H1 (cell line): Measurements from ENCODE around the gene C6orf52. TPM values are rescaled to one million over a fixed set of nuclear protein-coding genes. Genes with fewer than 3 reads are reported as not detected.

Experiments used
- CTCF ChIA-PET: fragments of 300-600 bp; sonication (Branson Sonifier 250); formaldehyde crosslinking; loops from one replicate; lab custom pipeline; 2021; ENCODE audit not compliant: partially characterized antibody; lab: Charles Lee
- POLR2A ChIA-PET: fragments of 300-600 bp; sonication (Branson Sonifier 250); formaldehyde crosslinking; loops from one replicate; lab custom pipeline; 2021; ENCODE audit warnings: inconsistent platforms; ENCODE audit not compliant: partially characterized antibody; lab: Charles Lee
- DNase-seq, 2 experiments: peaks; one replicate each; pipeline versions ENCODE4 v3.0.0 to v3.0.0-alpha.2; 2010 to 2022; ENCODE audit warnings: low spot score in 2 of 2, low read depth in 1 of 2, mixed read lengths in 1 of 2
- FAIRE-seq: peaks from 2 replicates; lab custom pipeline; 2011; peaks lifted over from hg19 to GRCh38; lab: Jason Lieb, UNC
- H2AFZ ChIP-seq: 2 replicates; pipeline ENCODE4 v1.8.1; 2012; ENCODE audit warnings: low read length, inconsistent platforms
- H2AK5ac ChIP-seq: 2 replicates; pipeline ENCODE4 v1.6.1; 2013; ENCODE audit warnings: low read depth, low read length
- H2BK120ac ChIP-seq: replicated peaks from 2 replicates; pipeline ENCODE3; 2013; ENCODE audit warnings: low read depth, low read length, inconsistent platforms
- H2BK12ac ChIP-seq: 2 replicates; pipeline ENCODE4 v1.6.1; 2013; ENCODE audit warnings: low read depth, low read length
- H2BK15ac ChIP-seq: 2 replicates; pipeline ENCODE4 v1.6.1; 2013; ENCODE audit warnings: low read length
- H2BK20ac ChIP-seq: 2 replicates; pipeline ENCODE4 v1.6.1; 2013; ENCODE audit warnings: low read length
- H2BK5ac ChIP-seq: 2 replicates; pipeline ENCODE4 v1.6.1; 2013; ENCODE audit warnings: low read depth, low read length
- H3K14ac ChIP-seq: 2 replicates; pipeline ENCODE4 v1.6.1; 2013; ENCODE audit warnings: inconsistent platforms; ENCODE audit not compliant: insufficient read length
- H3K18ac ChIP-seq: 2 replicates; pipeline ENCODE4 v1.6.1; 2013; ENCODE audit warnings: low read length; ENCODE audit errors: extremely low read depth
- H3K23ac ChIP-seq: 2 replicates; pipeline ENCODE4 v1.6.1; 2013; ENCODE audit warnings: inconsistent platforms; ENCODE audit not compliant: insufficient read length
- H3K23me2 ChIP-seq: 2 replicates; pipeline ENCODE4 v1.6.1; 2013; ENCODE audit warnings: low read depth, low read length
- H3K27ac ChIP-seq: 2 replicates; pipeline ENCODE4 v1.6.1; 2011; ENCODE audit warnings: low read depth, low read length, inconsistent platforms
- H3K27me3 ChIP-seq, 4 experiments: replicated peaks in 1 of 4; 1 replicate in 1 of 4; 2 replicates in 3 of 4; pipeline versions ENCODE4 v1.6.1 to v1.8.1; 2011 to 2013; ENCODE audit warnings: low read length in 3 of 4, mild to moderate bottlenecking in 3 of 4, inconsistent platforms in 2 of 4, mixed read lengths in 2 of 4, moderate library complexity in 1 of 4; ENCODE audit not compliant: control insufficient read depth in 3 of 4, insufficient read depth in 3 of 4; ENCODE audit errors: extremely low read depth in 1 of 4
- H3K36me3 ChIP-seq, 4 experiments: 2 replicates each; pipeline versions ENCODE4 v1.6.1 to v1.8.1; 2011 to 2013; ENCODE audit warnings: mild to moderate bottlenecking in 4 of 4, low read length in 3 of 4, moderate library complexity in 2 of 4, control low read depth in 1 of 4, inconsistent platforms in 1 of 4; ENCODE audit not compliant: insufficient read depth in 4 of 4, control insufficient read depth in 2 of 4
- H3K4ac ChIP-seq: replicated peaks from 2 replicates; pipeline ENCODE3; 2013; ENCODE audit warnings: low read length, low read depth, mixed read lengths, inconsistent platforms; ENCODE audit not compliant: insufficient read length
- H3K4me1 ChIP-seq, 4 experiments: replicated peaks in 1 of 4; 1 replicate in 1 of 4; 2 replicates in 3 of 4; pipeline versions ENCODE4 v1.6.1 to v1.8.1; 2011 to 2013; ENCODE audit warnings: low read length in 3 of 4, inconsistent platforms in 2 of 4, mixed read lengths in 1 of 4; ENCODE audit not compliant: insufficient read depth in 4 of 4, control insufficient read depth in 3 of 4
- H3K4me2 ChIP-seq, 2 experiments: 2 replicates each; pipeline versions ENCODE4 v1.6.1 to v1.8.1; 2011 to 2013; ENCODE audit warnings: low read depth in 2 of 2, low read length in 2 of 2, control low read depth in 1 of 2, inconsistent platforms in 1 of 2, mild to moderate bottlenecking in 1 of 2; ENCODE audit not compliant: insufficient read depth in 1 of 2
- H3K4me3 ChIP-seq, 4 experiments: fragments of 200-600, 300-600 bp in 1 of 4; sonication (generic), shearing (Covaris generic), sonication (Bioruptor Twin) in 1 of 4; 2 replicates each; pipeline versions ENCODE4 v1.5.1 to v1.8.1; 2011 to 2016; ENCODE audit warnings: low read length in 4 of 4, low read depth in 3 of 4, control low read depth in 2 of 4, inconsistent platforms in 2 of 4, mild to moderate bottlenecking in 2 of 4, mixed read lengths in 1 of 4, moderate library complexity in 1 of 4; ENCODE audit not compliant: insufficient read depth in 2 of 4; ENCODE audit errors: extremely low read depth in 1 of 4
- H3K56ac ChIP-seq: replicated peaks from 2 replicates; pipeline ENCODE3; 2013; ENCODE audit warnings: low read depth, mild to moderate bottlenecking, mixed read lengths, low read length, inconsistent platforms; ENCODE audit not compliant: insufficient read length
- H3K79me1 ChIP-seq: 2 replicates; pipeline ENCODE4 v1.6.1; 2013; ENCODE audit warnings: low read depth, low read length, control low read depth
- H3K79me2 ChIP-seq, 2 experiments: 2 replicates each; pipeline versions ENCODE4 v1.6.1 to v1.8.1; 2012 to 2013; ENCODE audit warnings: low read length in 2 of 2, mild to moderate bottlenecking in 2 of 2, inconsistent platforms in 1 of 2; ENCODE audit not compliant: insufficient read depth in 2 of 2, control insufficient read depth in 1 of 2
- H3K9ac ChIP-seq, 4 experiments: replicated peaks in 1 of 4; 1 replicate in 1 of 4; 2 replicates in 3 of 4; pipeline versions ENCODE4 v1.6.1 to v1.8.1; 2011 to 2013; ENCODE audit warnings: low read depth in 3 of 4, low read length in 3 of 4, control low read depth in 2 of 4, mild to moderate bottlenecking in 2 of 4, moderate library complexity in 2 of 4, inconsistent platforms in 1 of 4; ENCODE audit errors: extremely low read depth in 1 of 4
- H3K9me3 ChIP-seq, 2 experiments: 2 replicates each; pipeline versions ENCODE4 v1.6.1 to v1.8.1; 2012 to 2013; ENCODE audit warnings: mild to moderate bottlenecking in 2 of 2, moderate library complexity in 2 of 2, control low read depth in 1 of 2, inconsistent platforms in 1 of 2, low read depth in 1 of 2, low read length in 1 of 2, mixed read lengths in 1 of 2; ENCODE audit not compliant: insufficient read depth in 2 of 2
- H4K20me1 ChIP-seq, 2 experiments: replicated peaks in 1 of 2; 2 replicates each; pipeline versions ENCODE3 to v1.8.1; 2011 to 2013; ENCODE audit warnings: inconsistent platforms in 2 of 2, low read length in 2 of 2, mild to moderate bottlenecking in 1 of 2; ENCODE audit not compliant: insufficient read depth in 2 of 2, control insufficient read depth in 1 of 2
- H4K5ac ChIP-seq: 2 replicates; pipeline ENCODE4 v1.6.1; 2013; ENCODE audit warnings: low read length, low read depth, mixed read lengths, inconsistent platforms; ENCODE audit not compliant: insufficient read length
- H4K8ac ChIP-seq: 2 replicates; pipeline ENCODE4 v1.8.0; 2013; ENCODE audit warnings: mild to moderate bottlenecking, moderate library complexity, low read length, inconsistent platforms; ENCODE audit not compliant: insufficient read depth; ENCODE audit errors: extremely low read depth
- H4K91ac ChIP-seq: replicated peaks from 2 replicates; pipeline ENCODE3; 2013; ENCODE audit warnings: low read length, mixed read lengths, inconsistent platforms; ENCODE audit not compliant: insufficient read length
- CREB1 ChIP-seq: IDR thresholded peaks from 2 replicates; pipeline ENCODE4 v1.6.1; 2012; ENCODE audit warnings: inconsistent platforms
- MAFK ChIP-seq: IDR thresholded peaks from 2 replicates; pipeline ENCODE4 v1.6.1; 2012; ENCODE audit warnings: low read depth, mild to moderate bottlenecking, improper control_type of control experiment, low read length
- SP1 ChIP-seq: IDR thresholded peaks from 2 replicates; pipeline ENCODE4 v1.6.1; 2011; ENCODE audit warnings: low read depth, low read length
- WGBS, 2 experiments: shearing (Covaris generic) in 1 of 2; methylation state at CpG; one replicate each; pipeline versions ENCODE4 v1.1.6 to v1.1.7; 2013 to 2015; ENCODE audit warnings: low lambda C conversion rate in 2 of 2, mixed read lengths in 2 of 2, inconsistent platforms in 1 of 2, low coverage in 1 of 2, missing lambda C conversion rate in 1 of 2; ENCODE audit not compliant: insufficient replicate concordance in 2 of 2, insufficient coverage in 1 of 2, insufficient read length in 1 of 2; ENCODE audit errors: extremely low coverage in 1 of 2, missing lambda C conversion rate in 1 of 2; 5-methylcytosine and 5-hydroxymethylcytosine counted together
- polyA plus RNA-seq, 7 experiments: library from polyadenylated mRNA; depleted of rRNA in 3 of 7; stranded (reverse) in 5 of 7; unstranded in 2 of 7; fragments of >200 nt in 5 of 7; fragments of 200-250 nt in 2 of 7; gene quantifications; 1 replicate in 5 of 7; 2 replicates in 1 of 7; 4 replicates in 1 of 7; pipeline versions ENCODE4 v1.2.1 to v1.2.3, GENCODE V29; 2011 to 2013; ENCODE audit warnings: missing spikeins in 2 of 7, mixed read lengths in 2 of 7
- total RNA-seq: library from RNA; stranded (reverse); fragmentation: NEBNext Ultra II Directional; extraction: Animal tissue kit (Norgen Biotek cat#: 25700); gene quantifications from 2 replicates; pipeline ENCODE4 v1.2.1, GENCODE V29; 2021

The C6orf52 gene
- total and polyA plus RNA-seq, 2 of the 8 experiments (the other 6 are each of a cell fraction or from before 2014, with no cell fraction given), result 1.5 to 3.1 TPM

GRCh38 chr6:10719296-10719963 is 25.0 kb upstream of the C6orf52 start:
- no peak overlapping the region for H3K23ac ChIP-seq
- no peak overlapping the region for H3K4me3 ChIP-seq
- peaks cover 0 to 9% of the 10 kb centered on the region in 2 experiments; a peak in 3 of 4 replicates for H3K9me3 ChIP-seq
- no peak overlapping the region for H3K18ac ChIP-seq
- peak overlapping the region; percentile 43; the same call in 1 of the 2 replicates for H2BK20ac ChIP-seq
- H3K9ac ChIP-seq, result no peak overlapping the region
- peaks cover 0 to 8% (median 4%) of the 10 kb centered on the region in 4 experiments; a peak in 3 of 7 replicates for H3K4me1 ChIP-seq
- H3K4ac ChIP-seq, result peak overlapping the region; percentile 65
- H3K4me2 ChIP-seq, result no peak overlapping the region
- H3K36me3 ChIP-seq, result no peaks in the 10 kb centered on the region
- peaks cover 4% of the 10 kb centered on the region; the same call in 1 of the 2 replicates for H3K23me2 ChIP-seq
- H2BK15ac ChIP-seq, result 0 out of 2 replicates have a peak overlapping the region, but pooled peaks have one; percentile 36
- ChIA-PET CTCF (interaction anchor here (0.7 to 1.3 kb wide), 5 partner anchors 11 to 249 kb away, joined by 3 read pairs; no protein-coding TSS in a partner anchor), POLR2A (interaction anchor here (1.2 to 6.9 kb wide), 4 partner anchors 9 to 27 kb away, joined by 3 to 39 read pairs (median 16); partner anchors contain the start of genes C6orf52, PAK1IP1 and TMEM14B)
- H2AK5ac ChIP-seq, result no peak overlapping the region
- H3K56ac ChIP-seq, result no peak overlapping the region
- no peak for FAIRE-seq
- H3K27me3 ChIP-seq, result no peaks in the 10 kb centered on the region
- H3K14ac ChIP-seq, result no peak overlapping the region
- H4K20me1 ChIP-seq, result no peaks in the 10 kb centered on the region
- TF ChIP-seq CREB1 (no peak), SP1 (peak; percentile 78), MAFK (peak; percentile 26; the same call in 1 of the 2 replicates)
- no peak overlapping the region for H4K8ac ChIP-seq
- H3K79me1 ChIP-seq, result 0 out of 2 replicates have a peak, but pooled peaks cover 5% of the 10 kb centered on the region
- peak overlapping the region; percentile 72; the same call in 1 of the 2 replicates for H2BK5ac ChIP-seq
- no peak for DNase-seq
- no peak overlapping the region for H2BK12ac ChIP-seq
- no peak overlapping the region for H3K27ac ChIP-seq
- peaks cover 3 to 8% of the 10 kb centered on the region in 2 experiments; a peak in 3 of 4 replicates for H3K79me2 ChIP-seq
- H2AFZ ChIP-seq, result no peak overlapping the region
- 90% methylated on average over 8 of the region's 8 CpGs; no CpG with 5 or more reads in 1 of the 2 experiments for WGBS, 2 experiments
- peak overlapping the region; percentile 33 for H4K91ac ChIP-seq
- H4K5ac ChIP-seq, result no peak overlapping the region
- H2BK120ac ChIP-seq, result peak overlapping the region; percentile 69
